Duodenal mucosa (tissue), 2 donors: ENCODE results near the gene PCYT1B.

Source experiments
- H3K27ac ChIP-seq: one replicate; pipeline ENCODE4 v1.7.0; 2013; ENCODE audit warnings: low read depth, low read length
- H3K27me3 ChIP-seq, 2 donors: one replicate each; pipeline ENCODE4 v1.7.0; 2013; ENCODE audit warnings: low read length in 2 of 2, control low read depth in 1 of 2; ENCODE audit not compliant: insufficient read depth in 2 of 2, control insufficient read depth in 1 of 2
- H3K36me3 ChIP-seq, 2 donors: one replicate each; pipeline ENCODE4 v1.7.0; 2013; ENCODE audit warnings: low read length in 2 of 2, control low read depth in 1 of 2; ENCODE audit not compliant: insufficient read depth in 2 of 2, control insufficient read depth in 1 of 2
- H3K4me1 ChIP-seq, 2 donors: one replicate each; pipeline ENCODE4 v1.7.0; 2013; ENCODE audit warnings: low read length in 2 of 2, control low read depth in 1 of 2; ENCODE audit not compliant: insufficient read depth in 2 of 2, control insufficient read depth in 1 of 2
- H3K4me3 ChIP-seq, 2 donors: one replicate each; pipeline ENCODE4 v1.7.0; 2013; ENCODE audit warnings: low read length in 2 of 2, low read depth in 1 of 2
- H3K9ac ChIP-seq, 2 donors: one replicate each; pipeline ENCODE4 v1.7.0; 2013; ENCODE audit warnings: low read length in 2 of 2, low read depth in 1 of 2
- H3K9me3 ChIP-seq, 2 donors: one replicate each; pipeline ENCODE4 v1.7.0; 2013; ENCODE audit warnings: low read length in 2 of 2, control low read depth in 1 of 2; ENCODE audit not compliant: control insufficient read depth in 1 of 2

Gene PCYT1B

GRCh38 chrX:24647257-24648058 is at the start of gene PCYT1B:
Gene PCYT1B (minus strand): TSS chrX:24647347. CDS start chrX:24647105, 242 bp downstream.
- no peaks in the 10 kb centered on the region for H3K27me3 ChIP-seq
- peak within 1 kb of the TSS; percentile 47 to 50 for H3K4me3 ChIP-seq
- no peak within 1 kb of the TSS for H3K9ac ChIP-seq
- H3K4me1 ChIP-seq, result peaks cover 0 to 4% of the 10 kb centered on the region in 2 donors
- no peaks in the 10 kb centered on the region for H3K36me3 ChIP-seq
- H3K27ac ChIP-seq, result no peak within 1 kb of the TSS
- H3K9me3 ChIP-seq, result no peaks in the 10 kb centered on the region

GRCh38 chrX:24696294-24696693 is 49.1 kb upstream of the PCYT1B start:
- Histone ChIP-seq H3K27me3 (no peaks in the 10 kb centered on the region), H3K36me3 (peaks cover 4% of the 10 kb centered on the region in 2 donors), H3K4me1 (peaks cover 3 to 12% of the 10 kb centered on the region in 2 donors), H3K4me3 (no peak overlapping the region), H3K9ac (no peak overlapping the region), H3K9me3 (no peaks in the 10 kb centered on the region), H3K27ac (no peak overlapping the region)

GRCh38 chrX:24694825-24695224 is 47.7 kb upstream of the PCYT1B start:
- peak overlapping the region; percentile 75 to 79 for H3K4me3 ChIP-seq
- H3K27me3 ChIP-seq, result no peaks in the 10 kb centered on the region
- peaks cover 2% of the 10 kb centered on the region in 2 donors for H3K36me3 ChIP-seq
- peak overlapping the region in 1 of 2 donors; percentile 70 for H3K9ac ChIP-seq
- H3K9me3 ChIP-seq, result no peaks in the 10 kb centered on the region
- H3K4me1 ChIP-seq, result peaks cover 3 to 12% of the 10 kb centered on the region in 2 donors
- H3K27ac ChIP-seq, result no peak overlapping the region

GRCh38 chrX:24693453-24694202 is 46.5 kb upstream of the PCYT1B start, which contains the start of gene POLA1:
Gene POLA1 (plus strand): TSS chrX:24693918. CDS start chrX:24693962, 44 bp downstream.
- H3K9ac ChIP-seq, result peak within 1 kb of the TSS; percentile 57 to 70
- H3K4me3 ChIP-seq, result peak within 1 kb of the TSS; percentile 75 to 79
- H3K27ac ChIP-seq, result peak within 1 kb of the TSS; percentile 36
- no peaks in the 10 kb centered on the region for H3K9me3 ChIP-seq
- no peaks in the 10 kb centered on the region for H3K27me3 ChIP-seq
- H3K4me1 ChIP-seq, result peaks cover 3 to 12% of the 10 kb centered on the region in 2 donors
- no peaks in the 10 kb centered on the region for H3K36me3 ChIP-seq

GRCh38 chrX:24692305-24692704 is 45.2 kb upstream of the PCYT1B start:
- Histone ChIP-seq H3K9ac (no peak overlapping the region), H3K36me3 (no peaks in the 10 kb centered on the region)

GRCh38 chrX:24684048-24684447 is 36.9 kb upstream of the PCYT1B start:
- Histone ChIP-seq H3K4me3 (no peak overlapping the region), H3K27me3 (no peaks in the 10 kb centered on the region), H3K4me1 (no peaks in the 10 kb centered on the region), H3K36me3 (no peaks in the 10 kb centered on the region), H3K9ac (no peak overlapping the region), H3K27ac (no peak overlapping the region), H3K9me3 (no peaks in the 10 kb centered on the region)

More at GRCh38 chrX:24692305-24692704, 45.2 kb upstream of the PCYT1B start:
- Histone ChIP-seq H3K4me3 (no peak overlapping the region), H3K27ac (no peak overlapping the region), H3K4me1 (peaks cover 3 to 12% of the 10 kb centered on the region in 2 donors), H3K27me3 (no peaks in the 10 kb centered on the region), H3K9me3 (no peaks in the 10 kb centered on the region)

- no peak overlapping the region for H3K27ac ChIP-seq
- H3K9ac ChIP-seq, result no peak overlapping the region
- H3K9me3 ChIP-seq, result no peaks in the 10 kb centered on the region
- no peaks in the 10 kb centered on the region for H3K36me3 ChIP-seq
- H3K4me3 ChIP-seq, result no peak overlapping the region
- H3K27me3 ChIP-seq, result no peaks in the 10 kb centered on the region
- no peaks in the 10 kb centered on the region for H3K4me1 ChIP-seq
Measured at GRCh38 chrX:24682739-24683432, 35.7 kb upstream of the PCYT1B start.

- H3K27me3 ChIP-seq, result no peaks in the 10 kb centered on the region
- H3K9me3 ChIP-seq, result no peaks in the 10 kb centered on the region
Measured at GRCh38 chrX:24676403-24677024, 29.4 kb upstream of the PCYT1B start.

GRCh38 chrX:24673424-24673823 is 26.3 kb upstream of the PCYT1B start:
- H3K9me3 ChIP-seq, result no peaks in the 10 kb centered on the region
- no peak overlapping the region for H3K27ac ChIP-seq
- no peaks in the 10 kb centered on the region for H3K4me1 ChIP-seq
- H3K4me3 ChIP-seq, result no peak overlapping the region
- H3K27me3 ChIP-seq, result no peaks in the 10 kb centered on the region
- H3K9ac ChIP-seq, result no peak overlapping the region
- H3K36me3 ChIP-seq, result no peaks in the 10 kb centered on the region

More at GRCh38 chrX:24676403-24677024, 29.4 kb upstream of the PCYT1B start:
- no peak overlapping the region for H3K9ac ChIP-seq
- no peak overlapping the region for H3K4me3 ChIP-seq
- no peak overlapping the region for H3K27ac ChIP-seq
- no peaks in the 10 kb centered on the region for H3K36me3 ChIP-seq
- H3K4me1 ChIP-seq, result no peaks in the 10 kb centered on the region
